Body of pancreas (tissue), 4 donors: Measurements from ENCODE around the gene KCNN3.

Experiments used
- CTCF ChIP-seq, 7 experiments: fragments of 450-650 bp in 4 of 7; fragments of 200-600 bp in 3 of 7; sonication (generic) in 3 of 7; IDR thresholded peaks; one replicate each; pipeline ENCODE4 v1.5.1; 2016 to 2019; ENCODE audit warnings: antibody characterized with exemption in 7 of 7
- POLR2A ChIP-seq, 3 donors: fragments of 450-650 bp; IDR thresholded peaks; one replicate each; pipeline ENCODE4 v1.6.1; 2016; ENCODE audit warnings: antibody characterized with exemption in 3 of 3, mild to moderate bottlenecking in 2 of 3

GRCh38 chr1:154838461-154838860 is 31.6 kb downstream of the KCNN3 start:
- TF ChIP-seq POLR2A (IDR thresholded peaks at IDR 0.05), result no peak
- no peak for TF ChIP-seq CTCF (IDR thresholded peaks at IDR 0.05)
